HEK293T (cell line): ENCODE results near the gene FAM162B.

ENCODE experiments used
- CTCF ChIA-PET: fragments of 350-600 bp; formaldehyde crosslinking; extraction: SDS; loops from one replicate; lab custom pipeline; 2021; ENCODE audit warnings: antibody characterized with exemption, inconsistent platforms; lab: Yijun Ruan, JAX
- POLR2A ChIA-PET: fragments of 350-600 bp; formaldehyde crosslinking; extraction: SDS; loops from one replicate; lab custom pipeline; 2020; ENCODE audit warnings: antibody characterized with exemption, inconsistent platforms; lab: Yijun Ruan, JAX
- DNase-seq: peaks from one replicate; pipeline ENCODE4 v3.0.0; 2012; ENCODE audit warnings: mixed read lengths; ENCODE audit errors: extremely low spot score
- ARNT ChIP-seq: fragments of 450-650 bp; IDR thresholded peaks from 2 replicates; pipeline ENCODE4 v1.6.1; 2017; ENCODE audit warnings: mild to moderate bottlenecking
- BHLHE40 ChIP-seq: fragments of 450-650 bp; IDR thresholded peaks from 2 replicates; pipeline ENCODE4 v1.6.1; 2016; ENCODE audit warnings: mild to moderate bottlenecking, moderate library complexity, borderline replicate concordance
- CTBP1 ChIP-seq: fragments of 450-650 bp; IDR thresholded peaks from 2 replicates; pipeline ENCODE4 v1.6.1; 2016; ENCODE audit warnings: borderline replicate concordance
- ELF4 ChIP-seq: fragments of 450-650 bp; IDR thresholded peaks from 2 replicates; pipeline ENCODE4 v1.6.1; 2017; ENCODE audit warnings: antibody characterized with exemption
- FOXA1 ChIP-seq: fragments of 450-650 bp; IDR thresholded peaks from 2 replicates; pipeline ENCODE4 v1.6.1; 2016; ENCODE audit warnings: mild to moderate bottlenecking
- FOXK2 ChIP-seq: fragments of 450-650 bp; IDR thresholded peaks from 2 replicates; pipeline ENCODE4 v1.6.1; 2016; ENCODE audit warnings: mild to moderate bottlenecking
- FOXM1 ChIP-seq: fragments of 450-650 bp; IDR thresholded peaks from 2 replicates; pipeline ENCODE4 v1.6.1; 2017; ENCODE audit warnings: mild to moderate bottlenecking, borderline replicate concordance
- HDGF ChIP-seq: fragments of 450-650 bp; IDR thresholded peaks from 2 replicates; pipeline ENCODE4 v1.6.1; 2017; ENCODE audit warnings: antibody characterized with exemption, borderline replicate concordance
- L3MBTL2 ChIP-seq: fragments of 450-650 bp; conservative IDR thresholded peaks from 2 replicates; pipeline ENCODE4 v1.6.1; 2016; ENCODE audit warnings: mild to moderate bottlenecking
- LEF1 ChIP-seq: fragments of 450-650 bp; IDR thresholded peaks from 2 replicates; pipeline ENCODE4 v1.6.1; 2017; ENCODE audit warnings: mild to moderate bottlenecking, borderline replicate concordance
- NFRKB ChIP-seq: fragments of 450-650 bp; IDR thresholded peaks from 2 replicates; pipeline ENCODE4 v1.6.1; 2016; ENCODE audit warnings: mild to moderate bottlenecking, moderate library complexity
- PKNOX1 ChIP-seq: fragments of 450-650 bp; IDR thresholded peaks from 2 replicates; pipeline ENCODE4 v1.6.1; 2016
- SP1 ChIP-seq: fragments of 450-650 bp; IDR thresholded peaks from 2 replicates; pipeline ENCODE4 v1.6.1; 2017
- SUZ12 ChIP-seq: fragments of 450-650 bp; IDR thresholded peaks from 2 replicates; pipeline ENCODE4 v1.6.1; 2016; ENCODE audit warnings: mild to moderate bottlenecking
- TARDBP ChIP-seq: fragments of 450-650 bp; IDR thresholded peaks from 2 replicates; pipeline ENCODE4 v1.6.1; 2016
- ZNF384 ChIP-seq: fragments of 450-650 bp; IDR thresholded peaks from 2 replicates; pipeline ENCODE4 v1.6.1; 2016

Gene FAM162B

GRCh38 chr6:116764961-116765841 is at the start of gene FAM162B:
FAM162B (minus strand) TSS chr6:116765719; CDS start chr6:116765576, 143 bp downstream.
- DNase-seq: no peak
- ChIA-PET POLR2A (interaction anchor here (1.1 kb wide), 1 partner anchor 194 kb away, joined by 3 read pairs; the partner anchor contains the start of gene RWDD1), CTCF (no interaction called here)
- TF ChIP-seq CTBP1 (no peak), NFRKB (no peak), FOXM1 (no peak), FOXA1 (no peak), PKNOX1 (no peak), SUZ12 (no peak), SP1 (no peak), ZNF384 (no peak), ARNT (no peak), TARDBP (no peak), BHLHE40 (no peak), ELF4 (no peak), LEF1 (no peak), HDGF (no peak), L3MBTL2 (no peak), FOXK2 (no peak)

GRCh38 chr6:116812051-116812650 is 46.6 kb upstream of the FAM162B start:
- no peak for DNase-seq
- TF ChIP-seq ZNF384 (no peak), CTBP1 (no peak), TARDBP (no peak), ARNT (no peak), SUZ12 (no peak)
- ChIA-PET CTCF (no interaction called here), POLR2A (no interaction called here)

GRCh38 chr6:116801971-116802370 is 36.5 kb upstream of the FAM162B start:
- ChIA-PET POLR2A (no interaction called here), CTCF (no interaction called here)
- TF ChIP-seq ELF4 (no peak), NFRKB (no peak), LEF1 (no peak), ZNF384 (no peak), HDGF (no peak), TARDBP (no peak), L3MBTL2 (no peak), SUZ12 (no peak), BHLHE40 (no peak), FOXM1 (no peak), SP1 (no peak), FOXA1 (no peak)
- DNase-seq: no peak

GRCh38 chr6:116799945-116800344 is 34.4 kb upstream of the FAM162B start:
- no peak for DNase-seq
- ChIA-PET CTCF (no interaction called here), POLR2A (no interaction called here)
- TF ChIP-seq LEF1: no peak
- no peak for TF ChIP-seq FOXK2
- TF ChIP-seq FOXA1: no peak
- TF ChIP-seq CTBP1: no peak
- TF ChIP-seq FOXM1: no peak

- TF ChIP-seq ARNT (no peak), ZNF384 (no peak), PKNOX1 (no peak), BHLHE40 (no peak)
- ChIA-PET POLR2A (no interaction called here), CTCF (no interaction called here)
- no peak for DNase-seq
These were observed 32.1 kb upstream of the FAM162B start for GRCh38 chr6:116797585-116797984.

- TF ChIP-seq NFRKB (no peak), ELF4 (no peak), TARDBP (no peak)
- no peak for DNase-seq
- ChIA-PET CTCF (interaction anchor here (1.1 kb wide), 1 partner anchor 53 kb away, joined by 5 read pairs; no protein-coding TSS in a partner anchor), POLR2A (no interaction called here)
These were observed 27.7 kb upstream of the FAM162B start for GRCh38 chr6:116793224-116793623.

- ChIA-PET CTCF (interaction anchor here (1.0 to 1.3 kb wide), 2 partner anchors 13 to 68 kb away, joined by 4 to 5 read pairs; no protein-coding TSS in a partner anchor), POLR2A (interaction anchor here (0.6 kb wide), 1 partner anchor 59 kb away, joined by 3 read pairs; no protein-coding TSS in a partner anchor)
These were observed 18.3 kb upstream of the FAM162B start for GRCh38 chr6:116783852-116784251.

More at GRCh38 chr6:116783852-116784251, 18.3 kb upstream of the FAM162B start:
- TF ChIP-seq HDGF: no peak
- TF ChIP-seq SUZ12: no peak
- TF ChIP-seq FOXK2: no peak
- no peak for TF ChIP-seq ELF4
- no peak for TF ChIP-seq LEF1
- no peak for TF ChIP-seq FOXA1
- no peak for DNase-seq
